HL-60/S4 treated with phorbol 12-myristate 13-acetate at 8.2 ng/mL for 4 days and 3 days (cell line): Measurements from ENCODE around the gene DENND4A.

Experiments
- in situ Hi-C: fragments of 300-500 bp; cut with MboI; formaldehyde crosslinking; loops from 2 replicates; pipeline ENCODE4 v1.15.0; 2022; ENCODE audit warnings: low sequenced_read_pairs

Gene DENND4A

DNA sequence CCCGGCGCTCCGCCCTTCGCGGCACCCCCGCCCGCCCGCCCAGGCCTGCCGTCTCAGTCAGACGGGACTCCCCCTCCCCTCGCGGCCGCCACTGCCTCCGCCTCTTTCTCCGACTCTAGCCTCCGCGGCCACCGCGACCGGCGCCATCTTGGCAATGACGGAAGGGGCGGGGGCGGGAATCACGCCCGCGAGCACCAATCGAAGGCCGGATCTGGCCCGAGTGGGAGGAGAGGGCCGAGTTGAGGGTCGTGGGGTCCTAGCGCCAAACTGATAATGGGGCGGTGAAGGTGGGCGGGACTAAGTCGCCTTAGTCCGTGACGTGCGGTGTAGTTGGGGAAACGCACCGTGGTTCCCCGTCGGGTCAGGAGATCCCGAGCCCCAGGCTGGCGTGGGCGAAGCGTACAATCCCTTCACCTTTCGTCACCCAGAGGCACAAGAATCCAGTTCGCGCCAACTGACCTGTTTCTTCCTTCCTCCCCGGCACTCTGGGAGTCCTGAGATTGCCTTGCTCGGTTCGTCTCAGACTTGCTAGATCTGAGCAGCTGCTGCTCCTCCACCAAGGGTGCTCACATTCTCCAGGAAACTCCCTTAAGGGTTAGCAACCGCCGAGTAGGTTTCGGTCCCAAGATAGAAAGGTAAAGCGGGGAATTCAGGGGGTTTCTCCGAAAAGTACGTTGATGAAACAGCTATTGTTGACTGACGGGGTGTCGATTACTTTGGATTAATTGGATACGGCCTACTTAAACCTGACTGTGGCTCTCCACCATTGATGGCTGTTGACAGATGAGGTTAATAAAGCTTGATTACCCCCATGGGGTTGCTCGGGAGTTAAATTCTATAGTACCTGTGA, at the start of gene DENND4A:
DENND4A (minus strand) TSS at position 156 of the 850 bp plus-strand sequence. CDS start 35,843 bp downstream, outside the sequence.
- in situ Hi-C loops, result no loop called here

DNA sequence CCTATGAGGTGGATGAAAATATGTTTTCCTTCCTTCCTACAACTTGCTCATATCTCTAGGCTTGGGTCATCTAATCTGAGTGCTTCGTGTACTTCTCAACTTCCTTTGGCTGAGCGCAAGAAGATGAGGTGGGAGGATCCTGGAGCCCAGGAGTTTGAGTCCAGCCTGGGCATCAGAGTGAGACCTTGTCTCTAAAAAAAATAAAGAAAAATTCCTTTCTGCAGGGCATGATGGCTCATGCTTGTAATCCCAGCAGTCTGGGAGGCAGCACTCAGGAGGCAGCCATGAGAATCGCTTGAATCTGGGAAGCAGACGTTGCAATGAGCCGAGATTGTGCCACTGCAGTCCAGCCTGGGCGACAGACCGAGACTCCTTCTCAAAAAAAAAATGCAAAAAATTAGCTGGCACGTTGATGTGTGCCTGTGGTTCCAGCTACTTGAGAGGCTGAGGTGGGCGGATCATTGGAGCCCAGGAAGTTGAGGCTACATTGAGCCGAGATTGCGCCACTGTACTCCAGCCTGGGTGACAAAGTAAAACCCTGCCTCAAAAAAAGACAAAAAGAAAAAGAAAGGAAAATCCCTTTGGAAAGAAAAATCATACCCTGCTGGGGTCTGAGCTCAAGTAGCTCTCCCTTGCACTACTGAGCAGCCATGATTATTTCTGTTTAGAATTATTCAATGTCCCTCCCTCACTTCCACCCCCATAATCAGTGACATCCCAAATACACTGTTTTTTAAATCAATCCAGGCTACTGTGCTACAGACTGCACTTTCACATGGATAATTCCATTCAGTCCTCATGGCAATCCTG, 49.2 kb upstream of the DENND4A start:
- in situ Hi-C loops, result no loop called here

DNA sequence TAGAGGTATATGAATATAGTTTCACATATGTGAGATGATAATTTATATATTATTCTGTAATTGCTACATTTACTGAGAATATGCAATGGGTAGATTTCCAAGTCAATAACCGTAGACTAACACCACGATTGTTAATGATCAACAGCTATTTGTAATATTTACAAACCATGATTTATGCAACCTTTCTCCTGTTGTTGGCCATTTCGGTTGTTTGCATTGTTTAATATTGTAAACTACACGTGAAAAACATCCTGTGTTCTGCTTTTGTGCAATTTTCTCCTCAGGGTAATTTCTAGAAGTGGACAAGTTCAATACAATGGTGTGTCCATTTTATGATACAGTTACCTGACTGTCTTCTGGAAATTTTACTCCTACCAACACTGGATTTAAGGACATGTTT, 47.9 kb upstream of the DENND4A start:
- in situ Hi-C loops, result no loop called here

DNA sequence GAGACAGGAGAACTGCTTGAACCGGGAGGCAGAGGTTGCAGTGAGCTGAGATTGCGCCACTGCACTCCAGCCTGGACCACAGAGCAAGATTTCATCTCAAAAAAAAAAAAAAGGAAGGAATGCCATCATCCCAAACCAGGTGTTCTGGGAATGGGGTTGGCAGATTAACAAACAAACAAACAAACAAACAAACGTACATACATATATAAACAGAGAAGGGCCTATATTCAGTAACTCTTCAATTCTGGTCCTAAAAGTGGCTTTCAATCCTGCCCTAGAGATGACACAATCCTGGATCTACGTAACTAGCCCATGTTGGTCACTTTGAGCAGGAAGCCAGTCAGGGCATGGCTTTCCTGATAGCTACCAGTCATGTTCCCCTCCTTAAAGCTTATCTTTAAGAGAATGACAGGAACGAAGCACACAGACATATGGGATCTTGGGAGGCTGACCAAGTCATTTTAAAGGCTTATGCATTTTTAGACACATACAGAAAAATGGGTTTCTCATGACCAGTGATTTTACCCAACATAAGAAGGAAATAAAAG, 47.3 kb upstream of the DENND4A start:
- in situ Hi-C loops, result no loop called here

GRCh38 chr15:65837301-65838294, 45.5 kb upstream of the DENND4A start:
- in situ Hi-C loops, result no loop called here

- in situ Hi-C loops, result no loop called here
Observed at GRCh38 chr15:65836665-65837064, 44.6 kb upstream of the DENND4A start.

DNA sequence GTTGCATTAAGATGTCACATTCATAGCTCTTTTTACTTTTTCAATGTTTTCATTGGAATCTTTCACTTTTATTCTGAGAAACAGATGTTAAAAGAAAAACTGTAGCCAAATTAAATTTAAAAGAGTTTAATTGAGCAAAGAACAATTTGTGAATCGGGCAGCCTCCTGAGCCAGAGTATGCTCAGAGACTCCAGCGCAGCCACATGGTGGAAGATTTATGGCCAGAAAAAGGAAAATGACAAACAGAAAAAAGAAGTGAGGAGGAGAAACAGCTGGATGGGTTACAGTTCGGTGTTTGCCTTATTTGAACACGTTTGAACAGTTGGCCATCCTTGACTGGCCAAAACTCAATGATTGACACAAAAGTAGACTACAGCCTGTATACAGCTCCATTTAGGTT, 43.4 kb upstream of the DENND4A start:
- in situ Hi-C loops, result no loop called here

DNA sequence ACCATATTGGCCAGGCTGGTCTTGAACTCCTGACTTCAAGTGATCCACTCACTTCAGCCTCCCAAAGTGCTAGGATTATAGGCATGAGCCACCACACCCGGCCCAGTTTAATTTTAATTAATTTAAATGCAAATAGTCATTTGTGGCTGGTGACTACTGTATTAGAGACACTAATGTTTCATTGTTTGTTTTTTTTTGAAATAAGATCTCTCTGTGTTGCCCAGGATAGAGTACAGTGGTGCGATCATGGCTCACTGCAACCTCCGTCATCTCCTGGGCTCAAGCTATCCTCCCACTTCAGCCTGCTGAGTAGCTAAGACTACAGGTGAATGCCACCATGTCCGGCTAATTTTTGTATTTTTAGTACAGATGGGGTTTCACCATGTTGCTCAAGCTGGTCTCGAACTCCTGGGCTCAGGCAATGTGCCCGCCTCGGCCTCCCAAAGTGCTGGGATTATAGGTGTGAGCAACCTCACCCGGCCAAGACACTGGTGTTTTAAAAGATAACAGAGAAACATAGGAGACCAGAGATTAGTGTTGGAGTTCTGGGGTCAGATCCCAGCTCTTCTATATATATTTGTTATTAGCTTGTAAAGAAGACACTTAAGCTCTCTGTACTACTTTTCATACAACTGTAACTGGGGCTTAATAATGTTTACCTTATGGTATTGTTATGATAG, 42.6 kb upstream of the DENND4A start:
- in situ Hi-C loops, result no loop called here

DNA sequence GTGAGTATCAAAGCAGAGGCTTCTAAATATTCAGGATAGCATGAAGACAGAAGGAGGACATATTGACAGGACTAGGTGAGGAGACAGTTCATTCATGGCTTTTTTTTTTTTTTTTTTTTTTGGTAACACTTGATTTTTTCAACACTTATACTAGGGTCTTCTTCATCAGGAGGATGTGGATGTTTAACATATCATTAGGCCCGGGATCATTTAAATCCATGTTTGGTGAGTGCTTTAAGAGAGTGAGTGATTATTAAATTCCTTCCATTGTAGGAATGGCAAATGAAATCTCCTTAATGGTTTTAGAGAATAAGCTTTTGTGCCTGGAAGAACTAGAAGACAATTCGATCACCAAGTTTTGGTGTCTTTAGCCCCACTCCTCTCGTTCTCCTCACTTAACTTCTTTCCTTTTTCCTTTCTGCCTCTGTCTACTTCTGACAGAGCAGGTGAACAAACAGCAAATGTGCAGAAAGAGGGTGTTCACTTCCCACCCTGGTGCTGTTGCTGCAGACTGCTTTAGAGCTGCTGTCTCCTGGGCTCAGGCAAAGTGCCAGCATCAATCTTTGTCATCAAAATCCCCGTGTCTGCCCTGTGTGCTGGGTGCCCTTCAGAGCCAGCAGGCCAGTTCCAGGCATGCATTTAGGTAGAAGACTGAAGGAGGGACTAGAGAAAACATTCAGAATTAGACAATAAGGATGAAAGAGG, 41.6 kb upstream of the DENND4A start:
- in situ Hi-C loops, result no loop called here

DNA sequence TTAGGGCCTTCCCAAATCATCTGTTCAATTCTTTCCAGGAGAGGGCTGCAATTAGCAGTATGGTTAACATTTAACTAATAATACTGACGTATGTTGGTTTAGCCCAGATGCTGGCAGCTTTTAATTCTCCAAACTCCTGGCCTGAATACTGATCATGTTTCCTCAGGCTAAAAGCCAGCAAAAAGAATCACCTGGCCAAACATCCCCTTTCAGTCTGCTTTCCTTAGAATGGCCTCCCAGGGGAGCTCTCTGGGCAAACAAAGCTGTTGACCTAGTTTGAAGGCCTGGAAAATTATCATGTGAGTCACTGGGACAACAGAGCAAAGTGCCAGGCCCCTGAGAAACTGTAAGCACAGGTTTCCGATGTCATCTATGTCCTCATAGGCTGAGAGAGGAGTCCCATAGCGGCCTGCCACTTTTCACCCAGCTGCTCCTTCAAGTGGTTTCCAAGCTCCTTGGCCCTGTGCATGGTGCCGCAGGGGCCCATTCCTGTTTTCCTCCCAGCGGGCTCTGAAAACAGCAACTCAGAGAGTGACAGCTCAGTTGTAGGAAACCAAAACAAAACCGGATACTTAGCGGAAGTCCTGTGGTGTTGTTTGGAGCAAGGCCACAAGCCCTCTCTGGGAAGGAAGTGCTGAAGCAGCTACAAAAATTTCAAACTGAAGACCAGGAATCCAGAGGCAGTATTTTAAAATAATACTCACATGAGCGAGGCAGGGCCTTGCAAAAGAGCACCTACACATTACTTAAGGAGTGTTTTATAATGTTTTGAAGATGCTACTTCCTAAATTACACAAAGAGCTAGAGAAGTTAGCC, 40.7 kb upstream of the DENND4A start:
- in situ Hi-C loops, result no loop called here

DNA sequence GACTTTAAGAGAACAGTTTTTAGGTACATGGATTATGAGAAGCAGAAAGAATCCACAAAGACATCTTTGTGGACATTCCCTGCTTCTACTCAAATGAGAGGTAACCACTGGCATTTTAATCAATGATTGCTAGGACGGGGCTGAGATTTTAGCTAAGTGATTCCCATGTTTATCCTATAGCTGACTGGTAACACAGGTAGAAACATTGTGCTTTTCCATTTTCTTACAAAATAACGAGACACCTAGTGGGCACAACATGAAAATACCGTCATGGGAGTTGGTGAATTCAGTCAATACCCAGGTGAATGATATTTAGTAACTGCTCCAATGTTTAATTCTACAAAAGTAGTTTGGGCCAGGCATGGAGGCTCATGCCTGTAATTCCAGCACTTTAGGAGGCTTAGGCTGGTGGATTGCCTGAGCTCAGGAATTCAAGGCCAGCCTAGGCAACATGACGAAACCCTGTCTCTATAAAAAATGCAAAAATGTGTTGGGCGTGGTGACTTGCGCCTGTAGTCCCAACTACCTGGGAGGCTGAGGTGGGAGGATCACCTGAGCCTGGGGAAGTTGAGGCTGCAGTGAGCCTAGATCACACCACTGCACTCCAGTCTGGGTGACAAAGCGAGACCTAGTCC, 37.2 kb upstream of the DENND4A start:
- in situ Hi-C loops, result no loop called here

GRCh38 chr15:65828585-65828984, 36.5 kb upstream of the DENND4A start:
- in situ Hi-C loops, result no loop called here

DNA sequence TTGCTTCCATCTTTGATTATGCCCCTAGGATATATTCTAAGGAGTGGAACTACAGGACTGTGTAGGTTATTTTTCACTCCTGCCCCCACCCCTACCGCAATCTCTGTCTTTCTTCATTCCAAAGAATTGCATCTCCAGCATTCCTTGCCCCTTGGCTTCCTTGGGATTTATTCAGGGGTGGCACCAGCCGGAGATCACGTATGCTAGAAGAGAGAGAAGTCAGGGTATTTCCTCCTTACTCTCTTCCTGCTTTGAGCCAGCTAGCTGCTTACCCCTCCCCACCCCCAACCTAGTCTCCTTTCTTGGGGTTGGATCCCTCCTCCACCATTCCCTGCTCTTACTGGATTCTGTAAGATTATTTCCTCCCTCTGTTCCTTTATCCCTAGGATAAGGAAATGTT, 35.0 kb upstream of the DENND4A start:
- in situ Hi-C loops, result no loop called here

DNA sequence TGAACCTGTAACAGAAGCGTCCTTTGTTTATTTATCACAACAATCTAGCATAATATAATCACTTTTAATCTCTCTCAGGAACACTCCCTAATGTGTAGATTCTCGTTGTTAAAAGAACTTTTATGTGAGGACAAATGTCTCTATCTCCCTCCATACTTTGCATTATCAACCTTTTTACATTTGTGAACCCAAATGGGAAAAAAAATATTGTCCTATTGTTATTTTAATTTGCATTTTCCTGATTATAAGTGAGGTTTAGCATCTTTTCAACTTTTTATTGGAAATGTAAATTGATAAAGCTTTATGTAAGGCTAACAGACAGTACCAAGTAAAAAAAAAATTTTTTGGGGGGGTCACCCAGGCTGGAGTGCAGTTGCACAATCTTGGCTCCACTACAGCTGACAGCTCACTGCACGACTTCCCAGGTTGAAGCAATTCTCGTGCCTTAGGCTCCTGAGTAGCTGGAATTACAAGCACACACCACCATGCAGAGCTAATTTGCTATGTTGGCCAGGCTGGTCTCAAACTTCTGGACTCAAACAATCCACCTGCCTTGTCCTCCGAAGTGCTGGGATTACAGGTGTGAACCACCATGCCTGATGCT, 33.0 kb upstream of the DENND4A start:
- in situ Hi-C loops, result no loop called here

DNA sequence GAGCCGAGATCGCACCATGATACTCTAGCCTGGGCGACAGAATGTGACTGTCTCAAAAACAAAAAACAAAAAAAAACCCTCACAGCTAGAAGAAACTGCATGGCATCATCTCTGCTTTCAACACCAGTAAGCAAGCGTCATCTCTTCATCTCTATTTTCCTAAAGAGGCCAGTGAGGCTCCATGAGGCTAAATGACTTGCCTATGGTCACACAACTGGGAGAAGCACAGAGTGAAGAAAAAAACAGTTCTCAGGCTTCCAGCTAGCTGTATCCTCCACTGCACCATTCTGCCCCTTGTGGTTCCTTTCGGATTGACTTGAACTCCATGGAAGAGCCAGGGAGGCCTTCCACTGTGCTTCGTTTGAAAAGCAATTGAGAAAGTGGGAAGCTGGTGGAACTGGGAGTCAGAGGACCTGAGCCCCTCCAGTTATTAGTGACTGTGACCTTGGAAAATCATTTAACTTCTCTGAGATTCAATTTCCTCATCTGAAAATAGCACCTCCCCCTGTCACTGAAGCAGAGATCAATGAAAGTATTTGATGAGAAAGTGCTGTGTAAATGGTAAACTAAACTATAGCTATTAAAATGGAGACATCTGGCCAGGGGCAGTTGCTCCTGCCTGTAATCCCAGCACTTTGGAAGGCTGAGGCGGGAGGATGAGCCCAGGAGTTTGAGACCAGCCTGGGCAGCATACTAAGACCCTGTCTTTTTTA, 32.1 kb upstream of the DENND4A start:
- in situ Hi-C loops, result no loop called here

- in situ Hi-C loops, result no loop called here
Observed at GRCh38 chr15:65822316-65822715, 30.2 kb upstream of the DENND4A start.

DNA sequence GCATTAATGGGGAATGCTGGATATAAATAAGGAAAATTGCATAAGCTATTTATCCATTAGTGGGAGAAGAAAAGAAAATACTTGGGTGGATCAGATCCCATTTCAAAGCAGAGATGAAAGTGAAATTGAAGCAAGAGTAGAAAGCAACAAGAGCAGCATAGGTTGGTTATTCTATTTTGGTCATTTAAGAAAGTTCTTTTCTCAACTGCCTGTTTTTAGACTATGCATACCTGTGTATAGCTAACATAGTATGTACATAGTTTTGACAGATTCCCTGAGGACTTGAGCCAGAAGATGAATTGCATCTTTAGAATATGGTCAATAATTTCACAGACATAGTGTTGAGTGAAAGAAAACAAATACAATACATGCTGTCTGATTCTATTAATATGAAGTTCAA, 29.0 kb upstream of the DENND4A start:
- in situ Hi-C loops, result no loop called here
